GM12801 (cell line): ENCODE results near the gene CUBN.

ENCODE experiments used
- TF ChIP-seq, protein P1 (sequence below): IDR thresholded peaks from one replicate; pipeline ENCODE4 v1.5.1; 2011; ENCODE audit warnings: control low read depth; ENCODE audit not compliant: insufficient read length; ENCODE audit errors: extremely low read depth

The CUBN gene

DNA sequence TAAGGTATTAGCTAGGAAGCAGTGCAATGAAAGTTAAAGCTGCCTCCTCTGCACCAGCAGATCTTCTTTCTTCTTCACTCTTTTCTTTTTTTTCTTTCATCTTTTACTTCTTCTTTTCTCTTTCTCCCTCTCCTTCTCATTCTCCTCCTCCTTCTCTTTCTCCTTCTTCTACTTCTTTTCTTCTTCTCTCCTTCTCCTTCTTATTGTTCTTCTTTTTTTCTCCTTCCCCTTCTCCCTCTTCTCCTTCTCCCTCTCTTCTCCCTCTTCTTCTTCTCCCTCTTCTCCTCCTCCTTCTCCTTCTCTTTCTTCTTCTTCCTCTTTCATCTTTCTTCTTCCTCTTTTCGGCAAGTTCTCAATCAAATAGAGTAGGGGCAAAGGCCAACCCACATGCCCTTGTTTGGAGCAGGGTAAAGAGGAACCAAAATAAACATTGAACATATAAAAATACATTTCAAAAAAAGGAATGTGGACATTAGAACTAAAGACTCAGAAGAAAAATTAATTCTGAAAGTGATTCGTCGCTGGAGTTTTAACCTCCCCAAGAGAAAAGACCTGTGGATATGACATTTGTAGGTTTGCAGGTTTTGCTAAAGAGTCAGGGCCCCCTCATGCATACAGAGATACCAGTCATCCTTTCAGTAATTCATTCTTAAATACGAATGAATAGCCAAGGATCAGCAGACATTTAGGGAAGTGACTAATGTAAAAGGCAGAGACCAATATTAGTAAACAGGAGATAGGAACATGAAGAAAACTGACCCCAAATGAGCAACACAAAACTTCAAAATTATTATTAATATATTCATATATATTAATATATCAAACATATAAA, 219.4 kb downstream of the CUBN start:
- TF ChIP-seq, protein P1, sequence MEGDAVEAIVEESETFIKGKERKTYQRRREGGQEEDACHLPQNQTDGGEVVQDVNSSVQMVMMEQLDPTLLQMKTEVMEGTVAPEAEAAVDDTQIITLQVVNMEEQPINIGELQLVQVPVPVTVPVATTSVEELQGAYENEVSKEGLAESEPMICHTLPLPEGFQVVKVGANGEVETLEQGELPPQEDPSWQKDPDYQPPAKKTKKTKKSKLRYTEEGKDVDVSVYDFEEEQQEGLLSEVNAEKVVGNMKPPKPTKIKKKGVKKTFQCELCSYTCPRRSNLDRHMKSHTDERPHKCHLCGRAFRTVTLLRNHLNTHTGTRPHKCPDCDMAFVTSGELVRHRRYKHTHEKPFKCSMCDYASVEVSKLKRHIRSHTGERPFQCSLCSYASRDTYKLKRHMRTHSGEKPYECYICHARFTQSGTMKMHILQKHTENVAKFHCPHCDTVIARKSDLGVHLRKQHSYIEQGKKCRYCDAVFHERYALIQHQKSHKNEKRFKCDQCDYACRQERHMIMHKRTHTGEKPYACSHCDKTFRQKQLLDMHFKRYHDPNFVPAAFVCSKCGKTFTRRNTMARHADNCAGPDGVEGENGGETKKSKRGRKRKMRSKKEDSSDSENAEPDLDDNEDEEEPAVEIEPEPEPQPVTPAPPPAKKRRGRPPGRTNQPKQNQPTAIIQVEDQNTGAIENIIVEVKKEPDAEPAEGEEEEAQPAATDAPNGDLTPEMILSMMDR = no peak

DNA sequence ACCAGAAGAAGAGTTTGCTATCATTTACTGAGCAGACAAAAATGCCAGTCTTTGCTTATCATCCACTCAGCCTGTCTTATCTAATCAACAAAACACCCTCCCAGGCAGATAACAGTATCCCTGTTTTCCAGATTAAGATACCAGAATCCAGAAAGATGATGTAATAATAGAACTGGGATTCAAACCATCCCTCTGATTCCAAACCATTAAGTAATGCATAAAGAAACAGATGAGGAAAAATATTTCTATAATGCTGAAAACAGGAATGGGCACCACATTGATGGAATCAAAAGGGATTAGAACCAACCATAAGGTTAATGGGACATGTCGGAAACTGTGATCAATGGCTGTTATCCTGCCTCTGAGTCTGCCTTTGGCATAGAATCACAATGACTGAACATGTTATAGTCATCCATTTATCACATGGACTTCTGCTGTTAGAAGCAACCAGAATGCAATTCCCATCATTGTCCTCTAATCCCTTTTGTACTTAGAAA, 220.3 kb downstream of the CUBN start:
- TF ChIP-seq, protein P1 = no peak

DNA sequence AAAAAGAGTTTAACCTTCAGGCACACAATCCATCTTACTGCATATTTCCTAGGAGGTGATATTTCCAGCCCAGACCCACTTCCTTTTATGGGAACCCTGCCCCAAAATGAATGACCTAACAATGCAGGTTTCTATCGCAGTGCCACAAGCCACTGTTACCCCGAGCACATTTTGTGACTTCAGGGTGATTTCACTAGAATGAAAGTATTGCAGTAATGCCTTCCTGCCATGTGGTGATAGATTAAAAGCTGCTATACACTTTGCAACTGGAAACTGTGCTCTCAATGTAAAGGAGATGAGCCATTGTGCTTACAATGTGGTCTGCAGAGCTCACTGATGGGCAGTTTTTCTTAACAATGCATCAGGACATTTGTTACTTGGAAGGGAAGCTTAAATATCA, 221.9 kb downstream of the CUBN start:
- TF ChIP-seq, protein P1 = no peak

DNA sequence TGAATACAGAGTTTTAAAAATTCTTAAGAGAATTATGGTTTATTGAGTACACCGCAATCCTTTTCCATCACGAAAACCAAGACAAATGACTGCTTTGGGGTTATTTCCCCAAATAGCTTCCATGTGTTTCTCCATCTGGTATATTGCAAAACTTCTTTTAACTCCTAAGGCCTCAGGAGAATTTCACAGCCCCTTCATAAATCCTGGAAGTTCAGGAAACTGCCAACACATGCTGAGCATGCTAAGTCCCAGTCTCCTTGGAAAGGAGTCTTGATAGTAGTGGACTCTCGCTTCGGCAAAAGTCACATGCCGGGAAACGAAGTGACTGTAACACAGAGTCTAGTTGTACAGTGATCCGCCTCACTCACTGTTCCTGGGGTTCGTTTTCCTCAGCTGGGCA, 224.3 kb downstream of the CUBN start:
- TF ChIP-seq, protein P1 = no peak

DNA sequence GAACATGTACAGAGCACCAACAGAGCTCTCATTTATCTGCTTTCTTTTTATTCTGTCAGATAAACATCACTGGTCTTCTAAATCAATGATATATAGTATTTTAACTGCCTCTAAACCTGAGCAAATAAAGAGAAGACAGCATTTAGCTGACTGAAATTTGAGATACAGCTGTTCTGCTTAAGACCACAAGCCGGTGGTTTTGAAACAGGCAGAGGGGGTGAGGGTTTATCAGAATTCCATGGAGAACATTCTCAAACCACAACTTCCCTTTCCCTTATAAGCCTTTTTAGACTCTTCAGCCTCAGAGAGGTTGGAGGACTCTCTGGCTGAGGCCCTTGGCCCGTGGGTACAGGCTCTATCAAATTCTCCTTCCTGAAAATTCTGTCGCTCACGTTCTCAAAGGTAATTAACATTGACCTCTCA, 225.0 kb downstream of the CUBN start:
- TF ChIP-seq, protein P1 = no peak

DNA sequence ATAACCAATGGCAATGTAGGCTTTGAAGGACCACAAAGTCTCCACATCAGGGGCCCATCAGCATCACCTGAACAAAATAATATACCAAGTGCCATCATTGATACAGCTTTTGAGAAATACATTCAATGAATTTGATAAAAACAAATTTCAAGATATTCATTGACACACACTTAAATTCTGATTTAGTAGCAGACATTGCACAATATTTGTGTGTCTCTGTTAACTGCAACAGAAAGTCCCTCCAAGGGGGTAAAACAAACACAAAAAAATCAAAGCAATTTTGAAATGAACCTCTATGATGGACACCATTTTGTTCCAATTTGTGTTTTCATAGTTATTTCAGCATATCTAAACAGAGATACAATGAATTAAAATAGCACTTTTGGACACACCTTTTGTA, 225.6 kb downstream of the CUBN start:
- TF ChIP-seq, protein P1 = no peak

DNA sequence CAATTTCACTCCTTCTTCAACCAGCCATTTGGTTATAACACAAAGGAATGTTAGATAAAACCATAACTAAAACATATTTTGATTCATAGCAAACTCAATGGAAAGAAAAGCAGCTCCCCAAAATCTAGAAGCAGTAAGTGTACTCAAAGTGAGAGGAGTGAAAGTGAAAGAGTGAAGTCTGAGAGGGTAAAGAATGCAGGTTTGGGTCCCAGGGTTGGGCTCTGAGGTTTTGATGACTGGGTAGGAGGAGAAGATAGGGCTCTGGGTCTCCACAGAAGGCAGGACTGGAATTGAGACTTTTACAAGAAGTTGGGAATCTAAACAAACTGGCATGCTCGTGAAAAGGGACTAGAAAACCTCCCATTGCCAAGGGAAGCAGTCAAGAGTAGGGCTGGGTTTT, 227.0 kb downstream of the CUBN start:
- TF ChIP-seq, protein P1 = no peak
